ENCODE data around the gene KIAA0232.
A peak's percentile ranks its signal among the peaks of the same experiment; 100 is the strongest.

The KIAA0232 gene, protein sequence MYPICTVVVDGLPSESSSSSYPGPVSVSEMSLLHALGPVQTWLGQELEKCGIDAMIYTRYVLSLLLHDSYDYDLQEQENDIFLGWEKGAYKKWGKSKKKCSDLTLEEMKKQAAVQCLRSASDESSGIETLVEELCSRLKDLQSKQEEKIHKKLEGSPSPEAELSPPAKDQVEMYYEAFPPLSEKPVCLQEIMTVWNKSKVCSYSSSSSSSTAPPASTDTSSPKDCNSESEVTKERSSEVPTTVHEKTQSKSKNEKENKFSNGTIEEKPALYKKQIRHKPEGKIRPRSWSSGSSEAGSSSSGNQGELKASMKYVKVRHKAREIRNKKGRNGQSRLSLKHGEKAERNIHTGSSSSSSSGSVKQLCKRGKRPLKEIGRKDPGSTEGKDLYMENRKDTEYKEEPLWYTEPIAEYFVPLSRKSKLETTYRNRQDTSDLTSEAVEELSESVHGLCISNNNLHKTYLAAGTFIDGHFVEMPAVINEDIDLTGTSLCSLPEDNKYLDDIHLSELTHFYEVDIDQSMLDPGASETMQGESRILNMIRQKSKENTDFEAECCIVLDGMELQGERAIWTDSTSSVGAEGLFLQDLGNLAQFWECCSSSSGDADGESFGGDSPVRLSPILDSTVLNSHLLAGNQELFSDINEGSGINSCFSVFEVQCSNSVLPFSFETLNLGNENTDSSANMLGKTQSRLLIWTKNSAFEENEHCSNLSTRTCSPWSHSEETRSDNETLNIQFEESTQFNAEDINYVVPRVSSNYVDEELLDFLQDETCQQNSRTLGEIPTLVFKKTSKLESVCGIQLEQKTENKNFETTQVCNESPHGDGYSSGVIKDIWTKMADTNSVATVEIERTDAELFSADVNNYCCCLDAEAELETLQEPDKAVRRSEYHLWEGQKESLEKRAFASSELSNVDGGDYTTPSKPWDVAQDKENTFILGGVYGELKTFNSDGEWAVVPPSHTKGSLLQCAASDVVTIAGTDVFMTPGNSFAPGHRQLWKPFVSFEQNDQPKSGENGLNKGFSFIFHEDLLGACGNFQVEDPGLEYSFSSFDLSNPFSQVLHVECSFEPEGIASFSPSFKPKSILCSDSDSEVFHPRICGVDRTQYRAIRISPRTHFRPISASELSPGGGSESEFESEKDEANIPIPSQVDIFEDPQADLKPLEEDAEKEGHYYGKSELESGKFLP (N-terminal part only)

DNA sequence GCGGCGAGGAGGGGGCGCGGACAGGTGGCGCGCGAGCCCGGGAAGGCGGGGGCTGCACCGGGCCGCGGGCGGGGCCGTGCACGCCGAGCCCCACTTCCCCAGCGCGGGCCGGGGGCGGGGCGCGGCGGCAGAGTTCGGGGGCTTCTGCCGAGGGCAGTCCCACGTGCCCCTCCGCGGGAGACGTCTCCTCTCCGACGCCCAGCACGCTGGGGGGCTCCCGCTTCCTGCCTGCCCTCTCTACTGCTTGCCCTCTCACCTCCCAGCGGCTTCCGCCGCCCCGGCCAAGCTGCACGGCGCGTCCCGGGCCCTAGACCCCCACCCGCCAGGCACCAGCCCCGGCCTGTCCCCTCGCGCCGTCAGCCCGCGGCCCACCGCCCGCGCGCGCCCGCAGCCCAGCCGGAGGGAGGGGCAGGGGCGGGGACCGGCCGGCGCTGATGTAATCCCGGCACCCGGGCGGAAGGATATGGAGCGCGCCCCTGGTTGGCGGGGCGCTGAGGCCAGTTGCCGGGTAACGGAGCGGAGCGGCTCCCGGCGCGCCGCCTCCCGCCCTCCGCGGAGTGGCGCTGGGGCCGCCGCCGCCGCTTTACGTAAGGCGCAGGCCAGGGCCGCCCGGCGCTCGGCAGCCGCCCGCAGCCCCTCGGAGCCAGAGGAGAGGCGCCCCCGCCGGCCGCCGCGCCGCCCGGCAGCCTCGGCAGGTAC is at the start of gene KIAA0232:
TSS of gene KIAA0232 (plus strand) at position 581 of the 699 bp plus-strand sequence. CDS start 41,727 bp downstream, outside the sequence.
- peak; percentile 82 for DNase-seq

DNA sequence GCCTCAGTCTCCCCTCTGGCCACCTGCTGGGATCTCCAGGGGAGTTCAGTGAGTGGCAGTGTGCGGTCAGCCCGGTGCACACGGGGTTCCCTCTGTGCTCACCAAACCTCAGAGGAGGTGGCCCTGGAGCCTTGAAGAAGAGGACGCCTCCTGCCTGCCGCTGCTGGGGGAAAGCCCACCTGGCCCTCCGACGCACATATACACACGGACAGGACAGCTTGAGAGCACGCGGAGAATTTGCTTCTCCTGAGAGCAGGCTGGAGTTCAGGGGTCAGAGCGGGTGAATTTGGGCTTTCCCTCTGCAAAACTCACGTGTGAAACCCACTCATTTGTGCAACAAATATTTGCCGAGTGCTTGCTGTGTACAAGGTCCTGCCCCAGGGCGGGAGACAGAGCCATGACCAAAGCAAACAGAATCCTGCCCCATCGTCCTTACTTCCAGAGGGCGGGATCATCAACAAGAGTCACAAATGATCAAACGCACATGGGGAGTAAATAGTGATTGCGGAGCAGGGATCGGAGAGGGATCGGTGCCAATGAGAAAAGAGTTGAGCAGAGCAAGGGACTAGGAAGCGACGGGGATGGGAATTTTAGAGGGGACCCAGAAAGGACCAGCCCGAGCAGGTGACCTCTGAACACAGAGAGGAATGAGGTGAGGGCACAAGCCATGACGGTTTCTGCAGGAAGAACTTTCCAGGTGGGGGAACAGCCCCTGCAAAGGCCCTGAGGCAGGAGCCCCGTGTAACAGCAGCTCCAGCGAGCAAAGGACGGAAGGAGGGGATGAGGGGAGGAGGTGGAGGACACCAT is 49.0 kb upstream of the KIAA0232 start:
- DNase-seq, result no peak

DNA sequence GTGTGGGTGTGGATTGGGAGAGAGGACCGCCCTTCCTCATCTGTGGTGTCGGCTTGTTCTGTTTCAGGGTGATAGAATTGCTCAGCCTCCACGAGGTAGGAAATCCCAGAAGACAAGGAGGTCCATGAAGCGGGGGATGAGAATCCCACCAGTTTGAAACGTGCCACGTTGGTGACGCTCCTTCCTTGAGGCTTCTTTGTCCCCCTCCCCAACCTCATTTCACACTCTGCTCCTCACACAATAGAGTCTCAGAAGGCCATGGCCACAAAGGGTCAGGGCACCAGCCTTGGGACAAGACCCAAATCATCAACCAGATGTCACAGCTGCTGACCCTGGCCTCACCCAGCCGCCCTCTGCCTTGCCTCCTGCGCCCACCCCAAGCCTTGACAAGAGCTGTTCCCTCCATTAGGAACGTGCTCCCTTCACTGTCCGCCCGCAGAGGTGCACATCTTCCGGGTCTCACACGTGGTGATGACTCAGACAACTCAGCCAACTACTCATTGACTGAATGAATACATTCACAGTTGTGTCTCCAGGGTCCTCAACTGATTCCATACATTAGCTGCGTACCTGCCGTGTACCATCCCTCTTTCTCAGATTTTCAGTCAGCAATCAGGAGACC is 48.3 kb upstream of the KIAA0232 start:
- DNase-seq, result no peak

DNA sequence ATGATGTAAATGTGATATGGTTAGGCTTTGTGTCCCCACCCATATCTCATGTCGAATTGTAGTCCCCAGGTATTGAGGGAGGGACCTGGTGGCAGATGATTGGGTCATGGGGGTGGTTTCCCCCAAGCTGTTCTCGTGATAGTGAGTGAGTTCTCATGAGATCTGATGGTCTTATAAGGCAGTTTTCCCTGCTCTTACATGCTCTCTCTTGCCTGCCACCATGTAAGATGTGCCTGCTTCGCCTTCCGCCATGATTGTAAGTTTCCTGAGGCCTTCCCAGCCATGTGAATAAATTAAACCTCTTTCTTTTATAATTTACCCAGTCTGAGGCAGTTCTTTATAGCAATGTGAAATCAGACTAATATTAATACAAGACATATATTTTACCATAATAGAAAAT is 42.6 kb upstream of the KIAA0232 start:
- no peak for DNase-seq

DNA sequence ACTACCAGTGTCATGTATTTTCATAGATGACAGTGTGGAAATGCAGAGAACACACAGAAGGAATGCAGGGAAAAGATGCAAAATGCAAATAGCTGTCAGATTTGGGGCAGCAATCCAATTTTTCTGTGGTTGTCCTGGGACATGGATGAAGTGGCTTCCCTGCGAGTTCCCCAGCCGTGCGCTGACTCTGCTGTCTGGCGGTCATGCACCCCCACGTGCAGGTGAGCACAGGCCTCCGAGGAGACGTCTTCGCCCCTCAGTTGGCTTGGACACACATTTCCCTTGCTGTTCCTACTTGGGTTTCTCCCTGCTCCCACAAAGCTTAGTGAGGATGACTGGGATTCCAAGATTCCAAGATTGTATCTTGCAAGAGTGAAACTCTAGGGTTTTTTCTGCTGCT is 42.2 kb upstream of the KIAA0232 start:
- no peak for DNase-seq

DNA sequence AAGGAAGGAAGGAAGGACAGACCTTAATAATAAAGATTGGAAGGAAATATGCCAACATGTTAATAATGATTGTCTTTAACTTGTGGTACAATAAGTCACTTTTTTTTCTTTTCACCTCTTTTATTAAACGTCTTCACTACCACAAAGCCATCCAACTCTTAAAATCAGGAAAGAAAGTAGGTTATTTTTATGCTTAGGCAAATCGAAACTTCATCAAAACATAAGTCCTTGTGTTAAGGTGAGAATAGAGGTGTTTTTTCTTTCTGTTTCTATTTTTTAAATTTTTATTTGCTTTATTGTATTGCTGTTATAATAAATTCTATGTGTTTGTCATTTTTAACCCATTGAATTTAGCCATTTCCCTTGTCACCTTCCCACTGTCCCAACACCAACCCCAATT is 40.0 kb upstream of the KIAA0232 start:
- DNase-seq, result no peak

DNA sequence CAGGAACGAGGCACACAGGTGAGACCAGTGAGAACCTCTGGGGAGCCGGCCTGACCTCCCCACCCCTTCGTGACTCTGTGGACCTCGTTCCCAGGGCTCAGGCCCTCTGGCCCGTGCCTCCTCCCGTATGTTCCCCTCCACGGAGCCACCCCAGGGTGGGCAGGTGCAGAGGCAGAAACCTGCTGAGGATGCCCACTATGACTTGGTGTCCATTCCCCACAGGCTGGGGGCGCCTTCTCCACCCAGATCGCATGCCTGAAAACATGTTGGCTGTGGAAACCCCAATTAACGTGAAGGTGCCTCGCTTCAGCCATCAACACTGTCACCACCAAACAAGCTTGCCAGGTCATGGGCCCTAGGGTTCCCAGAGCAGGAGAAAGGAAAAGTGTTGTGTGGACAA is 39.5 kb upstream of the KIAA0232 start:
- no peak for DNase-seq

DNA sequence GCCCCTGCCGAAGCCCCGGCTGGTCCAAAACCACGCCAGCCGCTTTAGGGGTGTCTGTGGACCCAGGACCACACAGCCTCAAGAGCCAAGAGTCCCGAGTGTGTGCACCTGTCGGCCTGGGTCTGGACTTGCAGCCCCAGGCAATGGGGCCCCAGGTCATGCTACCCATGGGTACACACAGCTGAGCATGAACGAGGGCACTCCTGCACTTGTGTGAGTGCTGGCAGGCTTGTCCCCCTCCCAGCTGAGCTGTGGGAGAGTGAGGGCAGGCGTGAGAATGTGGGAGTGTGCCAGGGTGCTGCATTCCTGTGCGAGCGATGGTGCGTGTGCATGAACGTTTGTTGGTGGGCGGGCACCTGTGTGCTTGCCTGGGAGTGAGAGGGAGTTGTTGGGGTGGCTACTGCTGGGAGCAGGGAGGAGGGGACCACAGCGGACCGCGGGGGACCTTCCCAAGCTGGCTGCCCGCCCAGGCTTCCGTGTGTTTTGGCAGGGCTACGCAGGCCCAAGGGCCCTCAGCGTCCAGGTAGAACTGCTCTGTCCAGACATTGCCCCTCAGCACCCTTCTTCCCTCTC is 35.7 kb upstream of the KIAA0232 start:
- peak; percentile 85 for DNase-seq

DNA sequence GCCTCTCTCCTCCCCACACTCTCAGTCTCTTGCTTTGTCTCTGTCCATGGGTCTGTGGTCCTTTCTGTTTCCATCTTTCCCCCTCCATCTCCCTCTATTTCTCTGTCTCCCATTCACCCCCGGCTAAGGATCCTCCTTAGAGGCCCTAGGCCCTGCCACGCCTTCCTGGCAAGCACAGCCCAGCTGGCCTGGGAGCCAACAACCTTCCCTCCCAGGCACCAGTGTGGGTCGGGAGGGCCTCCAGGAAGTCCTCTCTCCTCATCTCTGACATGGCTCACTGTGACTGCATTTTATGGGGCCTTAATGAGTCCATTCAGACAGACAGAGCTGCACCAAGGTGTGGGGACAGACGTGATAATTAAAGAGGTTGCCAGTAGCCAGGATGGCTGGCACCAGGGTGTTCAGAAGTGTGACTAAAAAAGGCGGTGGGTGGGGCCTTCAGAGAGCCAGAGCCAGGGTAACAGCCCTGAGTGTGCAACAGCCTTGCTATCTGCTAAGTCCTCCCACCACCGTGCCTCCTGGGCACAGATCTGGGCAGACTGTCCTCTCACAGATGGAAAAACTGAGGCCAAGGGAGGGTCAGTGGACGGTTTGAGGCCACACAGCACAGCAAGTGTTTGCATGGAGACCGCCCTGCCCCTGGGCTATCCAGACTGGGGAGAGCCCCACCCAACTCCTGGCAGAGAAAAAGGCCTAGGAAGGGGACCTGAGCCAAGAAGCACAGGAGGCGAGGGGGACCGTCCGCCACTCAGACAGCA is 35.1 kb upstream of the KIAA0232 start:
- peak; percentile 78 for DNase-seq

DNA sequence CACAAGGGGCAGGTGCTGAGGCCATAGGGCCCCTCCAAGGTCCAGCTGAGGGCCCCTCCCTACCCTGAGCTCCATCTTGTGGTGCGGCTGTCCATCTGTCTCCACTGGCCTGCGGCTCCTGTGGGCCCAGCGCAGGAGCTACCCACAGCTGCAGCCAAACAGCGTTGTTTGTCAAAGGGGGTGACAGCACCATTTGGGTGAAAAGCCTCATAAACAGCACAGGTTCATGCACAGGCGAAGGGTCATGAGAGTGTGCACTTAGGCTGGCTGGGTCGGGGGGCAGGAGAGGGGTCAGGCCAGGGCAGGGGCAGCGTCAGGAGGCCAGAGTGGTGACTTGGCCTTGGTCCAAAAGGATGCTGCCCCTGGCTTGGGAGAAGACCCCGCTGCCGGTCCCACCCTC is 34.2 kb upstream of the KIAA0232 start:
- no peak for DNase-seq

DNA sequence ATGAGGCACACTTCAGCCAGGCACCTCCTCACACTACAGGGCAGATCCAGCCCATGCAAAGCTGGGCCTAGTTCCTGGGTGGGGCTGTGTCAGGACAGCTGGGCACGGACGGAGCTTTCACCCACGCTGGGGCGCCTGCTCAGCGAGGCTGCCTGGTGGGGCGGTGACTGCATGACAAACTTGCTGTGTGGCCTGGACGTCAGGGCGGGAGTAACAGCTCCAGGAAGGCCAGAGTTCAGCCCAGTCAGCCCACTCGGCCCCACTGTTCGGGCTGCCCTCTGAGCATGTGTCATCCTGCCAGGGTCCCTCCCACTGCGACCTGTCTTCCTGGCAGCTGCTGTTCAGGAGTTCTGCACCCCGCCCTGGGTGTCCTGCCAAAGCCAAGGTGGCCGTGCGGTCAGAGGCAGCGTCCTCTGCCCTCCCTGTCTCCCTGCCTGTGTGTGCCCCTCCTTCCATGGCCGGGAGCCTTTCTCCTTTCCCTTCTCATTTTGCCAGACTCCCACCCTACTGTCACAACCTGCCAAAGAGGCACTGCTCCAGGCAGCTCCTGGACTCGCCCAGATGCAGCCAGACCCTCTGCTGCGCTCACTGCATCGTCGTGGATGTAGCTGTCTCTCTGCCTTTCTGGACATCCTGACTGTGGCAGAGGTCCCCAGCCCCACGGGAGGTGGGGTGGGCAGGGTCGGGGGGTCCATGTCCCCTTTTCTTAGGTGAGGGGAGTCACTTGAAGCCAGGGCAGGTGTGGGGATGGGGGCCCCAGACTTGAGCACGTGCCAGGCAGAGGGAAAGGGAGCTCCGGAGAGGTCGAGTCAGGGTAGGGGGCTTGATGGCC is 33.0 kb upstream of the KIAA0232 start:
- DNase-seq, result no peak

DNA sequence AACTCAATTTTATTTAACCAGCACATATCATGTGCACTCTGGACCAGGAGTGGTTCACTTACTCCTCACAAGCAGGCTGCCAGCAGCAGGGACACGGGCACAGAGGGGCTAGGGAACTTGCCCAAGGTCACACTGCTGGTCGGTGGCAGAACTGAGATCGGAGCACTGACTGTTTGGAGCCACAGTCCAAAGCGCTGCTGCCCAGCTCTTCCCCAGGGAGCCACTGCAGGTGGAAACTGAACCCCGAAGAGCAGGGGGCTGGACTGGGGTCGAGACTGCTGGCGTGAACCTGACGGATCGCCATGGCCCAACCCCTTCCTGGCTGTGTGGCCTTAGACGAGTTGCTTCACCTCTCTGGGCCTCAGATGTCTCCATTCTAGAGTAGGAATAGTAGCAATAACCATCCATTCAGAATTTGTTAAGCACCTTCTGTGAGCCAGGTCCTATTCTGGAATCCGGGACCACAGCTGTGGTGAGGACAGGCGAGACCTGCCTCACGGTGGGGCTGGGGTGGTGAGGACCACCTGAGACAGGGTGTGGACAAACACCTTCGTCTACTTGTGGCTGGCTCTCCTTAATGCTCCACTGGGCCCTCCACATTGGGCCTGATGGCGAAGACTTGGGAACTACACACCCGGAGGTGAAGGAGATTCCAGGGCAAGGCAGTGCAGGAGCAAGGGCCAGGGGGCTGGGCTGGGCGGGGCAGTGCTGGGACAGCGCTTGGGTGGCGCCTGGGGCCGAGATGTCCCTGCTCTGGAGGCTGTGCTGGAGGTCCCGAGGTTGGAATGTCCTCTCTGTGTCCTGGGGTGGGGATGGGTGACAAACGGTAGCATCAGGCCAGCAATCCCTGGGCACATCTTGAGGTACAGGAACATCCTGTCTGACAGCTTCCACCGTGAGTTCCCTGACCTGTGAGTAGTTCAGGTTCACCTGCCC is 32.0 kb upstream of the KIAA0232 start:
- no peak for DNase-seq

DNA sequence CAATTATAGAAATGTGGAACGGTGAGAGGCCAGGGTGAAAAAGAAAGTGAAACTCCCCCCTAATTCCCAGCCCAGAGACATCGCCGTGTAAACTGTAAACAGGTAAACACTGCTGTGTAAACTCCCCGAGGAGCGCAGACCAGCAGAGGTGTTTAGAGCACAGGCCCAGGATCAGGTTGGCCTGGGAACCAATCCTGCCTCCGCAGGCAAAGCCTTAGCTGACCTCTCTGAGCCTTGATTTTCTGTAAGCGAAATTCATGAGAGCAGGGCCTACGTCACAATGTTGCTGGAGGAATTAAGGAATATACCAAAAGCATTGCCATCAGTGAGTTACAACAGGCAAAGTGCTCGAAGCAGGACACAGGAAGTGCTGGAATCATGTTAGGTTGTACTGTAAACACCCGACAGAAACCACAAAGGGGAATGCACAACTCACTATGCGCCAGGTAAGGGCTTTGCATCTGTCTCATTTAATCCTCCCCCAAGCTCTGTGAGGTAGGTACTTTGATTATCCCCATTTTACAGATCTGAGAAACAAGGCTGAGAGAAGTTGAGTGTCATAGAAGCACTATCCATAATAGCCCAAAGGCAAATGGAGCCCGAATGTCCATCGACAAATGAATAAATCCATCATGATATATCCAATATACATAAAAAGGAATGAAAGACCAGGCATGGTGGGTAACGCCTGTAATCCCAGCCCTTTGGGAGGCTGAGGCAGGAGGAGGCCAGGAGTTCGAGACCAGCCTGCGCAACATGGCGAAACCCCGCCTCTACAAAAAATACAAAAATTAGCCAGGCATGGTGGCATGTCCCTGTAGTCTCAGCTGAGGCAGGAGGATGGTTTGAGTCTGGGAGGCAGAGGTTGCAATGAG is 30.7 kb upstream of the KIAA0232 start:
- no peak for DNase-seq

DNA sequence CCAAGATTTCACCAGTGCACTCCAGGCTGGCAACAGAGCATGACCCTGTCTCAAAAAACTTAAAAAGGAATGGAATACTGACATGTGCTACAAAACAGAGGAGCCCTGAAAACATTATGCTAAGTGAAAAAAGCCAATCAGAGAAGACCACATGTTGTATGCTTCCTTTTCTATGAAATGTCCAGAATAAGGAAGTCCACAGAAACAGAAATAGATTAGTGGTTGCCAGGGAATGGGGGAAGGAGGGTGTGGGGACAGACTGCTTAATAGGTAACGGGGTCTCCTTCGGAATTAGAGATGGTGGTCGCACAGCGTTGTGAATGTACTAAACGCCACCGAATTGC is 30.1 kb upstream of the KIAA0232 start:
- DNase-seq, result no peak

DNA sequence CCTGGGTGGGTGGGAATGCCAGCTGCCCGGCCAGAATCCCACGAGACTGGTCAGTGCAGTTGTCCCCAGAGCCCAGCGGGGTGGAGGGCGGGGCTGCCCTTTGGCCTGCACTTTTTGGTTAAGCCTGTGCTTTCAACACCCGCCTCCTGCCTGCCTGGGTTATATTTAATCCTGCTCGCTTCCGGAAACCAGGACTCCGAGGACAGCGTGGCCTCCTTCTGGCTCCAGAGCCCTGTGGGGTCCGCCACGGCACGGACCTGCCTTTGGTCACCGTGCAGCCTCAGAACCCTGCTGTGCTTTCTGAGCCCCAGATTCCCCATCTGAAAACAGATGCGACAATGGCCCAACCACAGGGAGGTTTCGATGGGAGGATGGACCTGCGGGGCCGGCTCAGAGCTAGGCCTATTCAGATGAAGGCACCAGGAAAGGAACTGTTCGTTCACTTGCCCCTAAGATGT is 29.4 kb upstream of the KIAA0232 start:
- DNase-seq, result no peak

DNA sequence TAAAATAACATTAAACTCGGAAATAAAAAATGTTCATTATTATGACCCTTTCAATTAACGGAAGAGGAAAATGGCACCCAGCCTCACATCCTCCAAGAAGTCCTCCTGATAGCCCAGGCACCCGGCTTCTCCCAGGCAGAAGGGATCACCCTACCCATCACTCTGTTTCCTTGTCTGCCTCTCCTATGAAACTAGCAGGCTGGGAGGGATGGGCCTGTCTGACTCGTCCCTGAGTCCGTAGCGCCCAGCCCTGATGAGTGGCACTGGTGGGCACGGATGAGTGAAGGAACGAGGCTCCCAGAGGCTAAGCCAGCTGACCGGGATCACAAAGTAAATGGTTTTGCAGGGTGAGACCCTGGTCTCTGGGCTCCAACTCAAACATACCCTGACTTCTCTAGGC is 28.6 kb upstream of the KIAA0232 start:
- DNase-seq, result no peak

DNA sequence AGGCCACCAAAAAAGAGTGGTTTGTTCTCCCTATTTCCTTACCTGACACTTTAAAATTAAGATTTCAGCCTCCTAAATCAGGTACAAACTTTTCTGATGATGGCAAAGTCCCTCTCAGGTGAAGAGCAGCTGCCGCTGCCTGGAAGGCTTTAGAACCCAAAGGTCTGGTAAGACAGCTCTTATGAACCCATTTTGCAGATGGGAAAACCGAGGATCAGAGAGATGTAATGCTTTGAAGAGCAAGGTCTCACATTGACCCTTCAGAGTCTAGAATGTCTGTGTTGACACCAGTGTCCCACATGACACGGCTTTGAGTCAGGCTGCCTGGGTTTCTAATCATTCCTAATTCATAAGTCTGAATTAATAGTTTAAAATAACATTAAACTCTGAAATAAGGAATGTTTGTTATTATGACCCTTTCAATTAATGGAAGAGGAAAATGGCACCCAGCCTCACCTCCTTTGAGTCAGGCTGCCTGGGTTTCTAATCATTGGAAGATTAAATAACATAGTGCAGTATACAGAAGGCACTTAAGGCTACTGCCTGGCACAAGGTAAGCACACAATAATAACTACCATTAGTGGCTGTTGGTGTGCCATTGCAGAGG is 27.9 kb upstream of the KIAA0232 start:
- no peak for DNase-seq
